ENCODE results near the gene SYNPO2.
A peak's percentile ranks its signal among the peaks of the same experiment; 100 is the strongest.
"Not testable (repeated sequence)": the region's sequence is repeated elsewhere in the genome, so short reads cannot be mapped to it uniquely, and the experiment has no call there.

Gene SYNPO2

DNA sequence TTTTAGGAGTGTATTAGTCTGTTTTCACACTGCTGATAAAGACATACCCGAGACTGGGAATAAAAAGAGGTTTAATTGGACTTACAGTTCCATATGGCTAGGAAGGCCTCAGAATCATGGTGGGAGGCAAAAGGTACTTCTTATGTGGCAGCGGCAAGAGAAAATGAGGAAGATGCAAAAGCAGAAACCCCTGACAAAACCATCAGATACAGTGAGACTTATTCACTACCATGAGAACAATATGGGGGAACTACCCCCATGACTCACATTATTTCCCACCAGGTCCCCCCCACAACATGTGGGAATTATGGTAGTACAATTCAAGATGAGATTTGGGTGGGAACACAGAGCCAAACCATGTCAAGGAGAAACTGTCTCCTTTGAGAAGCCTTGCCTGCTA is 121.6 kb downstream of the SYNPO2 start:
- not testable (repeated sequence) for H3K27me3 Mint-ChIP-seq, H3K9me3 Mint-ChIP-seq, H3K36me3 Mint-ChIP-seq, H3K4me1 Mint-ChIP-seq, ATAC-seq, H3K4me3 Mint-ChIP-seq, H3K27ac Mint-ChIP-seq

DNA sequence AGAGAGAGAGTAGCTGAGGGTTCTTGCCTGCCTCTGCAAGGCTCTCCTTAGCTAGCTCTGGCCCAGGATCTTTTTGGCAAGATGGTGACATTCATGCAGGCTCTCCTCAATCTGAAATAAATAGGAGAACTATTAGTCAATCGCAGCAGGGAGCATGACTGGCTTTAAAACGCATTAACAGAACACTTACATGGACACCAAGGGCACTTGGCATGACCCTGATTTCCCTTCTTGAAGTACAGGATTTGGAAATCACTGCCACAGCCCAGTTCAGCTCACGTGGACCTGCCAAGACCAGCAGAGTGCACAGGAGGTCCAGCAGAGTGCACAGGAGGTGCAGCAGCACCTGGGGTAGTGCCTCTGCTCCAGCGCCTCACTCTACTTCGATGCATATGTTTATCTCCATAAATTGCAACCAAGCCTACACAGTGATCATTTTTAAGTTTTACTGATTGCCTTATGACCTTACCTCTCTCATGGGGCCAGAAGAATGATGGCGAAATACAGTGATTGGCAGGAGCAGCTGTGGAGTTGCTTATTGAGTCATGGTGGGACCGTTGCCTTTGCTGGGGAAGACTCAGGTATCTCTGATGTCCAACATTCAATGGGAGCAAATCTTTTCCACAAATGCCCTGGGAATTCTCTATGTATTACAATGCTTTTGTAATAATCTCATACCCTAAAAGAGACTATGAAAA is 122.4 kb downstream of the SYNPO2 start:
- H3K4me1 Mint-ChIP-seq = no peaks in the 10 kb centered on the region
- ATAC-seq = no peak
- no peaks in the 10 kb centered on the region for H3K36me3 Mint-ChIP-seq
- no peaks in the 10 kb centered on the region for H3K9me3 Mint-ChIP-seq
- H3K27ac Mint-ChIP-seq = no peak overlapping the region
- no peak overlapping the region for H3K4me3 Mint-ChIP-seq
- peaks cover 9% of the 10 kb centered on the region for H3K27me3 Mint-ChIP-seq

DNA sequence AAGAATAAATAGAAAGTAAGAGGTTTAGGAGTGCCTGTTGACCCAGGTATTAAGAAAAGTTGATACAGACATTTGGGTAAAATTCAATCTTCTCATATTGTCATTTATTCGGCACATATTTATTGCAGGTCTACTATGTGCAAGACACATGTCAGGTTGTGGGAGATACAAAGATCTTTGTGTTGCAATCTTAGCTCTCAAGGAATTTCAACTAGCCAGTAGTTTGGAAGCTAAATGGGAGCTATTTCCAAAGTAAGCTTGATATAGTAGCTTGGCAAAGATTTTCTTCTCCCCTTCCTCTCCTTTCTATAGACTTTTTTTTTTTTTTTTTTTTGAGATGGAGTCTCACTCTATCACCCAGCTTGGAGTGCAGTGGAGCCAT is 122.9 kb downstream of the SYNPO2 start:
- ATAC-seq = no peak
- Mint-ChIP-seq H3K36me3 (no peaks in the 10 kb centered on the region), H3K27me3 (peaks cover 8% of the 10 kb centered on the region), H3K27ac (no peak overlapping the region), H3K4me3 (no peak overlapping the region), H3K4me1 (no peaks in the 10 kb centered on the region), H3K9me3 (no peaks in the 10 kb centered on the region)

DNA sequence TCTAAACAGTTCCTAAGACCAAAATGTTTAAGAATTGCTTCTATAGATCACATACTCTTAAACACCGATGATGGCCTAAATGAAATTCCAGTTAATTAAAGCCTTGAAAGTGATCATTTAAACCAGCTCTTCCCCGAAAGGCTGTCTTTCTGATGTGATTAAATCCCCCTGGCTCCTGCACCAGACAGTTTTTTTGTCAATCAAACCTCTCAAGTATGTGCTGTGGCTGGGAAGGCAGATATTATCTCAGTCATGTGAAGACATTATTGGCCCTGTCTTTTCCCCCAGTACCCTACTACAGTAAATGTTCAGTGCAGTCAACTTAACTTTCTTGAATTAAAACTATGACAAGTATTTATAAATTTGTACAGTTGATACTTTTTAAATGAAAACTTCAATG is 126.0 kb downstream of the SYNPO2 start:
- H3K9me3 Mint-ChIP-seq = no peaks in the 10 kb centered on the region
- H3K4me1 Mint-ChIP-seq = no peaks in the 10 kb centered on the region
- H3K27ac Mint-ChIP-seq = no peak overlapping the region
- no peak overlapping the region for H3K4me3 Mint-ChIP-seq
- peaks cover 12% of the 10 kb centered on the region for H3K27me3 Mint-ChIP-seq
- ATAC-seq = no peak
- no peaks in the 10 kb centered on the region for H3K36me3 Mint-ChIP-seq

DNA sequence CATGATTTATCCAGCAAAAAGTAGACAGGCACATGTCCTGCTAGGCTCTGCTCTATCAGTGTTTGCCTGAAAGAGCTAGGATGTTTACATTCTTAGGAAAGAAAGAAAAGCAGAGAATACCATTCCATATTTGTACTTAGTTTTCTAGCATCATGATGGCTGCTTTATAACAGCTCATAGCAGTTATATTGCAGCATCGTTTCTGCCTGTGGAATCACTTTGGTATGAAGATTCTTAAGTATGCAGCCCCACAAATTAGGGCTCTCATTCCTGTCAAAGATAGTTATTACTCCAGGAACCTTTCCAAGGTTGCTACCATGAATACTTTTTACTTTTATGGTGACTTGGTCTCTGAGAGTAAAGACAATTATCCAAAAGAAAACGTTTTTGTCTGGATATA is 128.0 kb downstream of the SYNPO2 start:
- Mint-ChIP-seq H3K27ac (no peak overlapping the region), H3K4me1 (no peaks in the 10 kb centered on the region), H3K36me3 (no peaks in the 10 kb centered on the region), H3K9me3 (no peaks in the 10 kb centered on the region), H3K27me3 (peaks cover 12% of the 10 kb centered on the region), H3K4me3 (no peak overlapping the region)
- ATAC-seq = no peak

DNA sequence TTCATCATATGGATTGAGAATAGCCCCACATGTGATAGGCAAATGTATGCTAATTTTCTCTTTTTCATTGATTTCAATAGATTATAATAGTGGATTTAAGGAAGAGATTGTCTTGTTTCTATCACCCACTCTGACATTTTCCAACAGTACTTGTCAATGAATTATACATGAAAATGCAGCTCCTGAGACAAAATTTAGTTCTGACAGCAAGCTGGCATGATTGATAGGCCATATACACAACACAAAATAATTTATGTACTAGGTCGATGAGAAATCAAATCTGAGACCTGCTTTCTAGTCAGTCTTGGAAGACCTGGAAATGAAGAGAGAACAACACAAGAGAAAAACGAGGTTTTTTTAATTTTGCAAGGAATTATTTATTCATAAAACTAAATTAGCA is 129.0 kb downstream of the SYNPO2 start:
- no peak overlapping the region for H3K27ac Mint-ChIP-seq
- H3K4me3 Mint-ChIP-seq = no peak overlapping the region
- H3K4me1 Mint-ChIP-seq = no peaks in the 10 kb centered on the region
- H3K36me3 Mint-ChIP-seq = no peaks in the 10 kb centered on the region
- no peak for ATAC-seq
- H3K27me3 Mint-ChIP-seq = peaks cover 12% of the 10 kb centered on the region
- no peaks in the 10 kb centered on the region for H3K9me3 Mint-ChIP-seq

DNA sequence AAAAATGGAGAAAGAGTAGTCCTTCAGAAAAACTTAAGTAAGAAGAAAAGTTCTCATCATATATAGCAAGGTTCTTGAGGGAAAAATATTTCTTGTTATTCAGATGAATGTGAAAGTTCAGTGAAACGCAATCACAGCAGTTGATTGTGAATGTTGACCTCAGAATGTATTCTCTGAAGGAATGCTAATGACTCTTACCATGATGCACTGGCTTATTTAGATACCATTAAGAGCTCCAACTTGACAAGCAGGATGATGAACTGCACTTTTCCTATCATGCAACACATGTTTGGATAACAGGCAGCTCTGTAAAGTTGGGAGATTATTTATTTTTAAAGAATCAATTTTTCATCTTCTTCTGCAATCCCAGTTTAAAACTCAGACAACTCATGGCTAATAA is 131.5 kb downstream of the SYNPO2 start:
- no peaks in the 10 kb centered on the region for H3K4me1 Mint-ChIP-seq
- no peaks in the 10 kb centered on the region for H3K36me3 Mint-ChIP-seq
- no peaks in the 10 kb centered on the region for H3K9me3 Mint-ChIP-seq
- H3K27me3 Mint-ChIP-seq = peaks cover 20% of the 10 kb centered on the region
- H3K27ac Mint-ChIP-seq = no peak overlapping the region
- no peak for ATAC-seq
- H3K4me3 Mint-ChIP-seq = no peak overlapping the region

DNA sequence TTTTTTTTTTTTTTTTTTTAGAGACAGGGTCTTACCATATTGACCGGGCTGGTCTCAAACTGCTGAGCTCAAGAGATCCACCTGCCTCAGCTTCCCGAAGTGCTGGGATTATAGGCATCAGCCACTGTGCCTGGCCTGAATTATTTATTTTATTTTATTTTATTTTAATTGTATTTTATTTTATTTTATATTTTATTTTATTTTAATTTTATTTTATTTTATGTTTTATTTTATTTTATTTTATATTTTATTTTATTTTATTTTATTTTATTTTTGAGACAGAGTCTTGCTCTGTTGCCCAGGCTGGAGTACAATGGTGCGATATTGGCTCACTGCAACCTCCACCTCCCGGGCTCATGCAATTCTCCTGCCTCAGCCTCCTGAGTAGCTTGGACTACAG is 133.9 kb downstream of the SYNPO2 start:
- H3K4me3 Mint-ChIP-seq, H3K9me3 Mint-ChIP-seq: not testable (repeated sequence)

DNA sequence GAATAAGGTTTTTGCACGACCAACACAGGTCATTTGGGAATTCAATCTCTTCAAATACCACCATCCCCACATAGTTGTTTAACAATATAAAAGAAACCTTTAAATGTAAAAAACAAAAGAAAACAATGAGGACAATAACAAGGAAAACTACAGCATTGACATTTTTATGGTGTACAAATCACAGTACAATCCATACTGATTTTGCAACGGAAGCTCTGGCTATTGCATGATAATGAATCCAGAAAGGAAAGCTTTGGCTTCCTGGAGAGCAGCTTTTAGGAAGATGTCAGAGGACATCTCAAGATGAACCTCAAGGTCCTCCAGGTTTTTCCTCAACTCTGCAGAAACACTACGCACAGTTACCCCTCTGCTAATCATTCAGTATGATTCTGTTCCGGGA is 135.4 kb downstream of the SYNPO2 start:
- H3K27ac Mint-ChIP-seq = no peak overlapping the region
- H3K4me1 Mint-ChIP-seq = no peaks in the 10 kb centered on the region
- H3K4me3 Mint-ChIP-seq = no peak overlapping the region
- no peak for ATAC-seq
- H3K36me3 Mint-ChIP-seq = no peaks in the 10 kb centered on the region
- no peaks in the 10 kb centered on the region for H3K9me3 Mint-ChIP-seq
- peaks cover 9% of the 10 kb centered on the region for H3K27me3 Mint-ChIP-seq

More for the DNA sequence above, 133.9 kb downstream of the SYNPO2 start:
- H3K27me3 Mint-ChIP-seq = peaks cover 12% of the 10 kb centered on the region
- ATAC-seq, H3K36me3 Mint-ChIP-seq, H3K27ac Mint-ChIP-seq, H3K4me1 Mint-ChIP-seq: not testable (repeated sequence)

DNA sequence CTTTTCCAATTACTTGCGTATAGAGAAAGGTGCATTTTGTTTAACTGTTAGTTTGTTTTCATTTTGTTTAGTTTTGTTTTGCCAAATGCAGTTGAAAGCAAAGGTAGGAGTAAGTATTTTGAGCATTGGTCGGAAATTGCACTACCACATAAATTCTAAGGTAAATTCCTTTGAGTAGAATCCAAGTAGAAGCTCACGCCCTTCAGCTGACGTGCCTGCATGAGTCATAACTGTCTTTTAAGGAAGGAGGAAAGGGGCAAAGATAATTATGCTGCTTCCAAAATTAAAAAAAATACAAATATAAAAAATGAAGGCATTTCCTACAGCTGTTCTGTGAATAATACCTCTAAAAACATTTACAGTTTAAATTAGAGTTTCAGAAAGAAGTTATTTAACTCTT is 136.8 kb downstream of the SYNPO2 start:
- H3K27ac Mint-ChIP-seq = no peak overlapping the region
- ATAC-seq = no peak
- no peaks in the 10 kb centered on the region for H3K4me1 Mint-ChIP-seq
- H3K4me3 Mint-ChIP-seq = no peak overlapping the region
- no peaks in the 10 kb centered on the region for H3K9me3 Mint-ChIP-seq
- no peaks in the 10 kb centered on the region for H3K36me3 Mint-ChIP-seq
- peaks cover 9% of the 10 kb centered on the region for H3K27me3 Mint-ChIP-seq

DNA sequence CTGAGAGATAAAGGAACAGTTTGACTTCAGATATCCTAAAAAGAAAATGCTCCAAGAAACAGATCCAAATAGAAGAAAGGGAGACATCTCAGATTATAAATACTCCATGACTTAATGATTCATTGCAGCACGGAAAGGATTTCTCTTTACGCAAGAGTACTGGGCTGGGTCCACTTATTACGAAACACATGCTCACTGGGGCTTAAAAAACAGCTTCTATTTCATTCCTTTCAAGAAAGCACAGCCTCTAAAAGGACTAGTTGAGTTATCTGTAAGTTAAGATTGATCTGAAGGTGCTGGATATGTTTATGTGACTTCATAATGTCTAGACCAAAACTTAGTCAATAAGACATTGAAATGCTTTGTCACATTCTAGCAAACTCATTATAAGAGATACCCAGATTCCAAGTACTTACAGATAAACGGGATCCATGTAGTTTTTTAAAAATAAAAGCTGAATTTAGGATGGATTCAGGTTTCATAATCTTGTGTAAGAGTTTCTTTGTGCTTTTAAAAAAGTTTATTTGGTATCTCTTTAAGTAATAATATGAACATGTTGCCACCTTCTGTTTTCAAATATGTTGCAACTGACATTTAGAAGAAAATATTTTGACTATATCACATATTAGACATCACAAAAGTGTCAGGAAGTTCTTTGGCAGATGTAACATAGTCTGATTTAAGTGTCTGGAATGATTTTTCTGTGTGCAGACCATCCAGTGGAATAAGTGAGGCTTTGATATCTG is 137.4 kb downstream of the SYNPO2 start:
- Mint-ChIP-seq H3K4me3 (no peak overlapping the region), H3K27me3 (peaks cover 9% of the 10 kb centered on the region), H3K9me3 (no peaks in the 10 kb centered on the region), H3K27ac (no peak overlapping the region), H3K4me1 (no peaks in the 10 kb centered on the region), H3K36me3 (no peaks in the 10 kb centered on the region)
- no peak for ATAC-seq

DNA sequence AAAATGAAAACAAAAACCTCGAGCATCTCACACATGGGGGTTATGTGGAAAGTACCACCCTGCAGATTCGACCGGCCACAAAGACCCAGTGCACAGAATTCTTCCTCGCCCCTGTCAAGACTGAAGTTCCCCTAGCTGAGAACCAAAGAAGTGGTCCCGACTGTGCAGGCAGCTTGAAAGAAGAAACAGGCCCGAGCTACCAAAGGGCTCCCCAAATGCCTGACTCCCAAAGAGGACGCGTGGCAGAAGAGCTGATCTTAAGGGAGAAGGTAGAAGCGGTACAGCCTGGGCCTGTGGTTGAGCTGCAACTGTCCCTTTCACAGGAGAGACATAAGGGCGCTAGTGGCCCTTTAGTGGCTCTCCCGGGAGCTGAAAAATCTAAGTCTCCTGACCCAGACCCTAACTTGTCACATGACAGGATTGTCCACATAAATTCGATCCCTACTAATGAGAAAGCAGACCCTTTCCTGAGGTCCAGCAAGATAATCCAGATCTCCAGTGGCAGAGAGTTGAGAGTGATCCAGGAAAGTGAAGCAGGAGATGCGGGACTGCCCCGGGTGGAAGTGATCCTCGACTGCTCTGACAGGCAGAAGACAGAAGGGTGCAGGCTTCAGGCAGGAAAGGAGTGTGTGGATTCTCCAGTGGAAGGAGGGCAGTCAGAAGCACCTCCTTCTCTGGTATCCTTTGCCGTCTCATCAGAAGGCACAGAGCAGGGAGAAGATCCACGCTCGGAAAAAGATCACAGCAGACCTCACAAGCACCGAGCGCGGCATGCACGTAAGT is 138.2 kb downstream of the SYNPO2 start:
- Mint-ChIP-seq H3K4me3 (no peak overlapping the region), H3K9me3 (no peaks in the 10 kb centered on the region), H3K27me3 (peaks cover 9% of the 10 kb centered on the region), H3K36me3 (no peaks in the 10 kb centered on the region), H3K4me1 (no peaks in the 10 kb centered on the region), H3K27ac (no peak overlapping the region)
- ATAC-seq = peak; percentile 44

DNA sequence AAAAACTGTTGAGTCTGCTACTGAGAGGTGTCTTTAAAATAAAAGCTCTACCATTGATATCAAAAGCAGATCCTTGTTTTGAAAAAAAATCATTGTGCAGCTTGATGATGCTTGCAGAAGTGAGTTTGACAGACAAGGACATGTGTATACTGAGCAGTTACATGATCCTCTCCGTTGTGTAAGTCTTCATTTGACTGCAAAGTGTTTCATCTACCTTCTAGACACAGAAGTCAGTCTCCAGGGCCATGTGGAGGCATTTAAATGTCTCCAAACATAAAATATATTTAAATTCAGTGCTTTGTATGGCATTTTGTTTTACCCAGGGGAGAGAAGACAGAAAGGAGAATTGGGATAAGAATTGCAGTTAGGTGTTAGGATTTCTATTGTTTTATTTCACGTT is 139.2 kb downstream of the SYNPO2 start:
- no peaks in the 10 kb centered on the region for H3K36me3 Mint-ChIP-seq
- H3K27me3 Mint-ChIP-seq = peaks cover 6% of the 10 kb centered on the region
- no peaks in the 10 kb centered on the region for H3K9me3 Mint-ChIP-seq
- no peaks in the 10 kb centered on the region for H3K4me1 Mint-ChIP-seq
- ATAC-seq = no peak
- H3K27ac Mint-ChIP-seq = no peak overlapping the region
- no peak overlapping the region for H3K4me3 Mint-ChIP-seq

DNA sequence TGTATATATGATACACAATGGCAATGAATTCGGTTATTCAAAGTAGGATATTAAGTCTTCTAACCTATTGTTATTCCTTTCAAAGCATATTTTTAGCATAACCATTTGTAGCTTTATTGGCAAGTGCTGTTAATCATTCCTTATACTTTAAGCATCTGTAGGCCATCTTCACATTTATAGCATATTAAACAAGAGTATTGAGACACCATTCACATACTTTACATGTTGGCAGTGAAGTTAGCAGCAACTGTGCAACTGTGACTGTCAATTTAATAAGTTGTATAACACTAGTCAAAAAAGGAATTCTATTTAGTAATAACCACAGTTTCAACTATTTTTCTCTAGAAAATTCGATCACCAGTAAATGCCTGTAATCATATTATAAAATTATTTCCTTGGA is 139.6 kb downstream of the SYNPO2 start:
- ATAC-seq = no peak
- Mint-ChIP-seq H3K36me3 (no peaks in the 10 kb centered on the region), H3K27ac (no peak overlapping the region), H3K4me3 (no peak overlapping the region), H3K9me3 (no peaks in the 10 kb centered on the region), H3K27me3 (peaks cover 1% of the 10 kb centered on the region), H3K4me1 (no peaks in the 10 kb centered on the region)

DNA sequence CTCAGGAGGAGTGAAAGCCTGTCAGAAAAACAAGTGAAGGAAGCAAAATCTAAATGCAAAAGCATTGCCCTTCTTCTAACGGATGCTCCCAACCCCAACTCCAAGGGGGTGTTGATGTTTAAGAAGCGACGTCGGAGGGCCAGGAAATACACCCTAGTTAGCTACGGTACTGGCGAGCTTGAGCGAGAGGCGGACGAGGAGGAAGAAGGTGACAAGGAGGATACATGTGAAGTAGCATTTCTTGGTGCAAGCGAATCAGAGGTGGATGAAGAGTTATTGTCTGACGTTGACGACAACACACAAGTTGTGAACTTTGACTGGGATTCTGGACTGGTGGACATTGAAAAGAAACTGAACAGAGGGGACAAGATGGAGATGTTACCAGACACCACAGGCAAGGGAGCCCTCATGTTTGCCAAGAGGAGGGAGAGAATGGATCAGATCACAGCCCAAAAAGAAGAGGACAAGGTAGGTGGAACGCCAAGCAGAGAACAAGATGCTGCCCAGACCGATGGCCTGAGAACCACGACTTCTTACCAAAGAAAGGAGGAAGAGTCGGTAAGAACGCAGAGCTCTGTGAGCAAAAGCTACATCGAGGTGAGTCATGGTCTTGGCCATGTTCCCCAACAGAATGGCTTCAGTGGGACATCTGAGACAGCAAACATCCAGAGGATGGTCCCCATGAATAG is 141.3 kb downstream of the SYNPO2 start:
- Mint-ChIP-seq H3K27me3 (no peaks in the 10 kb centered on the region), H3K4me3 (no peak overlapping the region), H3K9me3 (no peaks in the 10 kb centered on the region), H3K27ac (no peak overlapping the region), H3K4me1 (no peaks in the 10 kb centered on the region), H3K36me3 (no peaks in the 10 kb centered on the region)
- ATAC-seq = no peak
